Natural killer cell (primary cell): ENCODE results near the gene KIF6. TPM values are rescaled to one million over a fixed set of nuclear protein-coding genes. Genes with fewer than 3 reads are reported as not detected.
"Not testable (repeated sequence)": the region's sequence is repeated elsewhere in the genome, so short reads cannot be mapped to it uniquely, and the experiment has no call there.

ENCODE experiments used
- ATAC-seq, 3 donors: fragments of 150-1000 bp in 2 of 3; fragments of 200-7000 bp in 1 of 3; cut with Tn5 transposase; 1 replicate in 1 of 3; 2 replicates in 2 of 3; pipeline ENCODE4 v1.10.0; 2021; ENCODE audit warnings: mild to moderate bottlenecking in 2 of 3, moderate library complexity in 2 of 3
- DNase-seq, 2 donors: peaks; one replicate each; pipeline versions ENCODE4 v3.0.0 to v3.0.0-alpha.2; 2013 to 2021; ENCODE audit warnings: mixed read lengths in 1 of 2
- H3K27ac ChIP-seq: one replicate; pipeline ENCODE4 v1.5.1; 2013; ENCODE audit warnings: mild to moderate bottlenecking, low read length
- H3K27me3 ChIP-seq: one replicate; pipeline ENCODE4 v1.6.1; 2013; ENCODE audit warnings: low read length; ENCODE audit not compliant: control insufficient read depth, insufficient read depth
- H3K36me3 ChIP-seq: one replicate; pipeline ENCODE4 v1.6.1; 2013; ENCODE audit warnings: low read length; ENCODE audit not compliant: control insufficient read depth, insufficient read depth
- H3K4me1 ChIP-seq: one replicate; pipeline ENCODE4 v1.6.1; 2013; ENCODE audit warnings: low read length; ENCODE audit not compliant: control insufficient read depth, insufficient read depth
- H3K4me3 ChIP-seq: one replicate; pipeline ENCODE4 v1.5.1; 2013; ENCODE audit warnings: low read length
- H3K9me3 ChIP-seq: one replicate; pipeline ENCODE4 v1.6.1; 2013; ENCODE audit warnings: low read length; ENCODE audit not compliant: control insufficient read depth, insufficient read depth
- H3K27ac Mint-ChIP-seq, 2 donors: one replicate each; pipeline ENCODE4 v1.8.0; 2022; ENCODE audit warnings: mild to moderate bottlenecking in 2 of 2, mixed read lengths in 2 of 2, moderate library complexity in 1 of 2
- H3K27me3 Mint-ChIP-seq, 2 donors: one replicate each; pipeline ENCODE4 v1.8.0; 2022; ENCODE audit warnings: low read depth in 2 of 2, mixed read lengths in 2 of 2
- H3K36me3 Mint-ChIP-seq: one replicate; pipeline ENCODE4 v1.8.0; 2022; ENCODE audit warnings: mixed read lengths
- H3K4me1 Mint-ChIP-seq, 2 donors: one replicate each; pipeline ENCODE4 v1.8.0; 2022; ENCODE audit warnings: mixed read lengths in 2 of 2
- H3K4me3 Mint-ChIP-seq: one replicate; pipeline ENCODE4 v1.8.0; 2022; ENCODE audit warnings: mild to moderate bottlenecking, moderate library complexity, mixed read lengths
- H3K9me3 Mint-ChIP-seq, 2 donors: one replicate each; pipeline ENCODE4 v1.8.0; 2022; ENCODE audit warnings: mixed read lengths in 2 of 2
- CTCF ChIP-seq: fragments of 200-600 bp; IDR thresholded peaks from one replicate; pipeline ENCODE4 v1.8.0; 2022; ENCODE audit warnings: antibody characterized with exemption
- WGBS: methylation state at CpG from one replicate; pipeline ENCODE4 v1.1.7; 2013; ENCODE audit warnings: missing lambda C conversion rate; ENCODE audit not compliant: insufficient coverage; 5-methylcytosine and 5-hydroxymethylcytosine counted together
- intact Hi-C: fragments of 100-400 bp; cut with micrococcal nuclease; formaldehyde crosslinking; loops from one replicate; pipeline ENCODE4 v1.14.2; 2022
- total RNA-seq, 4 donors: library from RNA; stranded (reverse); fragments of 120-200 nt in 1 of 4; gene quantifications; one replicate each; pipeline versions ENCODE4 v1.2.3 to v1.2.4, GENCODE V29; 2013 to 2022

The KIF6 gene
- total RNA-seq, 3 donors from 2014 or later (not counting 1 experiment from before 2014, with no cell fraction given), result not detected

- Mint-ChIP-seq H3K27ac (no peak overlapping the region), H3K4me1 (no peaks in the 10 kb centered on the region), H3K4me3 (no peak overlapping the region), H3K27me3 (peaks cover 20 to 44% of the 10 kb centered on the region in 2 donors), H3K36me3 (no peaks in the 10 kb centered on the region), H3K9me3 (no peaks in the 10 kb centered on the region)
- intact Hi-C loops, result no loop called here
- no peaks in the 10 kb centered on the region for H3K4me1 ChIP-seq
- DNase-seq (no peak), ATAC-seq (no peak)
- TF ChIP-seq CTCF, result no peak
- 71% methylated on average over 1 of the region's 1 CpG for WGBS
- no peak overlapping the region for H3K4me3 ChIP-seq
- H3K27me3 ChIP-seq, result no peaks in the 10 kb centered on the region
- no peaks in the 10 kb centered on the region for H3K36me3 ChIP-seq
- H3K9me3 ChIP-seq, result no peaks in the 10 kb centered on the region
- no peak overlapping the region for H3K27ac ChIP-seq
These were observed 236.8 kb downstream of the KIF6 start for GRCh38 chr6:39488255-39488879.

GRCh38 chr6:39484276-39484675 lies 240.9 kb downstream of the KIF6 start:
- no peak overlapping the region for H3K27ac Mint-ChIP-seq
- no peak for ATAC-seq

GRCh38 chr6:39479819-39480218 lies 245.4 kb downstream of the KIF6 start:
- H3K27ac ChIP-seq, H3K4me3 Mint-ChIP-seq, DNase-seq, H3K4me1 Mint-ChIP-seq, H3K4me3 ChIP-seq, H3K27ac Mint-ChIP-seq, ATAC-seq, H3K27me3 ChIP-seq, intact Hi-C loops, H3K36me3 ChIP-seq, H3K9me3 ChIP-seq, H3K4me1 ChIP-seq, H3K9me3 Mint-ChIP-seq: not testable (repeated sequence)
- H3K36me3 Mint-ChIP-seq, result peaks cover 10% of the 10 kb centered on the region
- 67% methylated on average over 1 of the region's 1 CpG for WGBS
- peaks cover 19 to 50% of the 10 kb centered on the region in 2 donors for H3K27me3 Mint-ChIP-seq

More at GRCh38 chr6:39484276-39484675, 240.9 kb downstream of the KIF6 start:
- Mint-ChIP-seq H3K4me3 (no peak overlapping the region), H3K36me3 (peaks cover 10% of the 10 kb centered on the region), H3K4me1 (no peaks in the 10 kb centered on the region), H3K27me3 (peaks cover 24 to 52% of the 10 kb centered on the region in 2 donors), H3K9me3 (peaks cover 0 to 2% of the 10 kb centered on the region in 2 donors)
- Histone ChIP-seq H3K27ac (no peak overlapping the region), H3K36me3 (no peaks in the 10 kb centered on the region), H3K4me1 (no peaks in the 10 kb centered on the region), H3K27me3 (no peaks in the 10 kb centered on the region), H3K9me3 (no peaks in the 10 kb centered on the region), H3K4me3 (no peak overlapping the region)
- TF ChIP-seq CTCF, result no peak
- 90% methylated on average over 2 of the region's 3 CpGs for WGBS
- intact Hi-C loops, result no loop called here
- no peak for DNase-seq

GRCh38 chr6:39476670-39477069 lies 248.5 kb downstream of the KIF6 start:
- H3K36me3 ChIP-seq, result no peaks in the 10 kb centered on the region
- intact Hi-C loops, result no loop called here
- Mint-ChIP-seq H3K9me3 (peaks cover 0 to under 1% of the 10 kb centered on the region in 2 donors), H3K4me3 (no peak overlapping the region), H3K36me3 (peaks cover 10% of the 10 kb centered on the region), H3K27ac (no peak overlapping the region), H3K4me1 (peaks cover 10 to 14% of the 10 kb centered on the region in 2 donors), H3K27me3 (peaks cover 11 to 34% of the 10 kb centered on the region in 2 donors)
- no peak overlapping the region for H3K27ac ChIP-seq
- no peak overlapping the region for H3K4me3 ChIP-seq
- no peak for TF ChIP-seq CTCF
- no peaks in the 10 kb centered on the region for H3K27me3 ChIP-seq
- WGBS, result 100% methylated on average over 1 of the region's 1 CpG
- H3K4me1 ChIP-seq, result peaks cover 11% of the 10 kb centered on the region
- no peaks in the 10 kb centered on the region for H3K9me3 ChIP-seq
- no peak for ATAC-seq
- no peak for DNase-seq
